HG02571 (cell line): ENCODE measurements around the gene CLEC16A.

ENCODE experiments used
- ATAC-seq: cut with Tn5 transposase; IDR thresholded peaks from one replicate; pipeline ENCODE4 v1.9.1; 2021; ENCODE audit warnings: mild to moderate bottlenecking, moderate library complexity; ENCODE audit not compliant: unreplicated experiment

CLEC16A gene

GRCh38 chr16:11145819-11146211 is 201.5 kb downstream of the CLEC16A start:
- no peak for ATAC-seq

- no peak for ATAC-seq
These were observed 202.8 kb downstream of the CLEC16A start for GRCh38 chr16:11147033-11147753.

GRCh38 chr16:11147754-11148444 is 203.5 kb downstream of the CLEC16A start:
- ATAC-seq, result no peak

GRCh38 chr16:11149011-11149616 is 204.8 kb downstream of the CLEC16A start:
- no peak for ATAC-seq

- ATAC-seq, result no peak
These were observed 205.8 kb downstream of the CLEC16A start for GRCh38 chr16:11150190-11150589.

GRCh38 chr16:11151156-11151884 is 207.0 kb downstream of the CLEC16A start:
- ATAC-seq, result no peak

- no peak for ATAC-seq
These were observed 207.7 kb downstream of the CLEC16A start for GRCh38 chr16:11151885-11152629.

GRCh38 chr16:11152677-11153331 is 208.4 kb downstream of the CLEC16A start:
- ATAC-seq, result no peak

- ATAC-seq, result no peak
These were observed 211.0 kb downstream of the CLEC16A start for GRCh38 chr16:11155284-11155806.

- no peak for ATAC-seq
These were observed 212.0 kb downstream of the CLEC16A start for GRCh38 chr16:11156401-11156800.

- no peak for ATAC-seq
These were observed 212.8 kb downstream of the CLEC16A start for GRCh38 chr16:11157143-11157542.

GRCh38 chr16:11158018-11158417 is 213.7 kb downstream of the CLEC16A start:
- no peak for ATAC-seq

GRCh38 chr16:11159282-11159681 is 214.9 kb downstream of the CLEC16A start:
- no peak for ATAC-seq

GRCh38 chr16:11160676-11161115 is 216.3 kb downstream of the CLEC16A start:
- ATAC-seq, result no peak

- ATAC-seq, result no peak
These were observed 217.1 kb downstream of the CLEC16A start for GRCh38 chr16:11161439-11161838.

GRCh38 chr16:11161974-11162373 is 217.6 kb downstream of the CLEC16A start:
- ATAC-seq, result no peak

- ATAC-seq, result no peak
These were observed 218.4 kb downstream of the CLEC16A start for GRCh38 chr16:11162586-11163268.

- ATAC-seq, result no peak
These were observed 219.4 kb downstream of the CLEC16A start for GRCh38 chr16:11163761-11164261.
